ENCODE data around the gene FANCC. TPM values are rescaled to one million over a fixed set of nuclear protein-coding genes. Genes with fewer than 3 reads are reported as not detected.

The FANCC gene
- total and polyA plus RNA-seq, 2 of the 13 experiments (the other 11 are each of a cell fraction or from before 2014, with no cell fraction given): 7.4 to 8.6 TPM

- no peak overlapping the region for H3K4me3 ChIP-seq (replicated peaks in 1 of 3; ENCODE audit: insufficient read depth in 1 of 3, low read depth in 2 of 3, low read length in 3 of 3)
- H3K27ac ChIP-seq (ENCODE audit: extremely low read length, insufficient read depth, low read length): no peak overlapping the region
- POLR2A ChIA-PET: interaction anchor here (2.0 kb wide), 1 partner anchor 13 kb away, joined by 5 read pairs; no protein-coding TSS in a partner anchor
- no peak overlapping the region for H2AFZ ChIP-seq (ENCODE audit: low read length)
- TF ChIP-seq ZFY (CRISPR knock-in tag; IDR thresholded peaks at IDR 0.05) (no peak), ZBTB21 (CRISPR knock-in tag; IDR thresholded peaks at IDR 0.05) (no peak), PHB2 (IDR thresholded peaks at IDR 0.05; ENCODE audit: partially characterized antibody) (no peak), CTCF (CRISPR knock-in tag; IDR thresholded peaks at IDR 0.05) (peak; percentile 22; the same call in 1 of the 2 replicates), CENPT (CRISPR knock-in tag; IDR thresholded peaks at IDR 0.05; ENCODE audit: low read depth) (no peak), TRIM22 (IDR thresholded peaks at IDR 0.05) (no peak), AGO1 (IDR thresholded peaks at IDR 0.05; ENCODE audit: low read depth, low read length, poor library complexity, severe bottlenecking) (no peak), STAG1 (CRISPR knock-in tag; IDR thresholded peaks at IDR 0.05) (peak; percentile 19; the same call in 1 of the 2 replicates)
- 92% methylated on average over 5 of the region's 6 CpGs for WGBS (ENCODE audit: low lambda C conversion rate)
- H3K36me3 ChIP-seq (replicated peaks in 1 of 2; ENCODE audit: control insufficient read depth in 1 of 2, insufficient read depth in 2 of 2, low read length in 2 of 2): peaks cover 0 to under 1% of the 10 kb centered on the region in 2 experiments; a peak in 3 of 5 replicates
- CTCF ChIA-PET (ENCODE audit: low intra/inter-chr PET ratio, low total read pairs): no interaction called here
- in situ Hi-C loops (cut with HindIII; ENCODE audit: extremely low pct_ligation_motif_present, low pct_unique_long_range_greater_than_20kb) (no loop called here), intact Hi-C loops (cut with micrococcal nuclease; ENCODE audit: unreplicated experiment) (no loop called here)
- no peaks in the 10 kb centered on the region for H4K20me1 ChIP-seq (ENCODE audit: insufficient read depth, low read length)
- DNase-seq (ENCODE audit: low spot score) (peak; percentile 13), ATAC-seq (peak; percentile 82), FAIRE-seq (peak; percentile 53)
- H3K79me2 ChIP-seq (ENCODE audit: insufficient read depth, low read length): no peaks in the 10 kb centered on the region
- H3K4me2 ChIP-seq (ENCODE audit: low read depth, low read length): no peak overlapping the region
- H3K27me3 ChIP-seq (ENCODE audit: control insufficient read depth in 1 of 2, insufficient read depth in 2 of 2, low read length in 2 of 2): no peaks in the 10 kb centered on the region
- H3K9ac ChIP-seq (ENCODE audit: insufficient read depth, low read depth, low read length): no peak overlapping the region
- no peaks in the 10 kb centered on the region for H3K9me3 ChIP-seq (ENCODE audit: low read length)
- BruUV-seq (replicated peaks): no TSS peak
- peaks cover 39% of the 10 kb centered on the region for H3K4me1 ChIP-seq (ENCODE audit: insufficient read depth, low read length)
Measured at GRCh38 chr9:95230046-95230445, 87.5 kb downstream of the FANCC start.
